ENCODE measurements around the gene ADCY6.
"Not testable (repeated sequence)": the region's sequence is repeated elsewhere in the genome, so short reads cannot be mapped to it uniquely, and the experiment has no call there.

ADCY6 gene

GRCh38 chr12:48739618-48740269 is 49.1 kb downstream of the ADCY6 start:
- DNase-seq (ENCODE audit: extremely low read depth, low read depth), result no peak
- TF ChIP-seq, protein P1, sequence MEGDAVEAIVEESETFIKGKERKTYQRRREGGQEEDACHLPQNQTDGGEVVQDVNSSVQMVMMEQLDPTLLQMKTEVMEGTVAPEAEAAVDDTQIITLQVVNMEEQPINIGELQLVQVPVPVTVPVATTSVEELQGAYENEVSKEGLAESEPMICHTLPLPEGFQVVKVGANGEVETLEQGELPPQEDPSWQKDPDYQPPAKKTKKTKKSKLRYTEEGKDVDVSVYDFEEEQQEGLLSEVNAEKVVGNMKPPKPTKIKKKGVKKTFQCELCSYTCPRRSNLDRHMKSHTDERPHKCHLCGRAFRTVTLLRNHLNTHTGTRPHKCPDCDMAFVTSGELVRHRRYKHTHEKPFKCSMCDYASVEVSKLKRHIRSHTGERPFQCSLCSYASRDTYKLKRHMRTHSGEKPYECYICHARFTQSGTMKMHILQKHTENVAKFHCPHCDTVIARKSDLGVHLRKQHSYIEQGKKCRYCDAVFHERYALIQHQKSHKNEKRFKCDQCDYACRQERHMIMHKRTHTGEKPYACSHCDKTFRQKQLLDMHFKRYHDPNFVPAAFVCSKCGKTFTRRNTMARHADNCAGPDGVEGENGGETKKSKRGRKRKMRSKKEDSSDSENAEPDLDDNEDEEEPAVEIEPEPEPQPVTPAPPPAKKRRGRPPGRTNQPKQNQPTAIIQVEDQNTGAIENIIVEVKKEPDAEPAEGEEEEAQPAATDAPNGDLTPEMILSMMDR (IDR thresholded peaks at IDR 0.05; ENCODE audit: low read depth, low read length, missing control alignments), result no peak
- no peak overlapping the region for H3K4me3 ChIP-seq (replicated peaks; ENCODE audit: low read depth, low read length)

DNA sequence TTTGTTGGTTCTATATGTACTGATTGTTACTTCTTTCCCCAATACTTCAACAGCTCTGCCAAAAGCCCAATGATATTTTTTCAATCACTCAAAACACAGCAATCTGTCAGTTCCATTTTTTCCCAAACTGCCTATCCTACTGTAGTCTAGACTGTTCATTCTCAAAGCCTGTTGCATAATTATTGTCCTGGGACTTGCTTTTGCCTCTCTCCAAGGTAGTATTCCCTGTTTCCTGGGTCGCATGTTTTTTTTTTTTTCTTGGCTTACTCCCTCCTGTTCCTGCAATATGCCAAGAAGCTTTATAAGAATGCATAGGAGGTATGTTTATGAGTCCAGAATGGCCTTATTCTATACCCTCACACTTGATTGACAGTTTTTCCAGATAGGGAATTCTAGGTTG is 52.4 kb downstream of the ADCY6 start:
- TF ChIP-seq, protein P1 (IDR thresholded peaks at IDR 0.05; ENCODE audit: low read depth, low read length, missing control alignments), result no peak
- DNase-seq (ENCODE audit: extremely low read depth, low read depth), result no peak
- no peak overlapping the region for H3K4me3 ChIP-seq (replicated peaks; ENCODE audit: low read depth, low read length)

DNA sequence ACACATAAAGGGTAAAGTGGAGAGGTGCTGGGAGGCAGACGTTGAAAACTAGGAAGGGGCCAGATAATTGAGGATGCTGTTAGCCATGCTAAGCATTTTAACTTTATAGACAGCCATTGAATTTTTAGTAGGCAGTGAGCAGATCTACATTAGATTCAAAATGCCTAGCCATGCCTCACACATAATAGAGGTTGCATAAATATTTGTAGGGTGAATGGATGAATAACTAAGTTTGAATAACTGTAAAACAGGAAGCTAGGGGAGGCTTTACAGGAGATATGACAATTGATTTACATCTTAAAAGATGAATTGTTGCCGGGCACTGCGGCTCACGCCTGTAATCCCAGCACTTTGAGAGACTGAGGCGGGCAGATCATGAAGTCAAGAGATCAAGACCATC is 60.1 kb downstream of the ADCY6 start:
- no peak overlapping the region for H3K4me3 ChIP-seq (replicated peaks; ENCODE audit: low read depth, low read length)

DNA sequence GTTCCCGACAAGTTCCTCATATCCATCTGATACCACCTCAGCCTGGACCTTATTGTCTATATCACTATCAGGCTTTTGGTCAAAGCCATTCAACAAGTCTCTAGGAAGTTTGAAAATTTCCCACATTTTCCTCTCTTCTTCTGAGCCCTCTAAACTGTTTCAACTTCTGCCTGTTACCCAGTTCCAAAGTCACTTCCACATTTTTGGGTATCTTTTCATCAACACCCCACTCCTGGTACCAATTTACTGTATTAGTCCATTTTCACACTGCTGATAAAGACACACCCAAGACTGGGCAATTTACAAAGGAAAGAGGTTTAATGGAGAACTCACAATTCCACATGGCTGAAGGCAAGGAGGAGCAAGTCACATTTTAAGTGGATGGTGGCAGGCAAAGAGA is 68.2 kb downstream of the ADCY6 start:
- not testable (repeated sequence) for H3K4me3 ChIP-seq (replicated peaks; ENCODE audit: low read depth, low read length); DNase-seq (ENCODE audit: extremely low read depth, low read depth)

More for the DNA sequence above, 60.1 kb downstream of the ADCY6 start:
- TF ChIP-seq, protein P1 (IDR thresholded peaks at IDR 0.05; ENCODE audit: low read depth, low read length, missing control alignments), result no peak
- DNase-seq (ENCODE audit: extremely low read depth, low read depth), result no peak

DNA sequence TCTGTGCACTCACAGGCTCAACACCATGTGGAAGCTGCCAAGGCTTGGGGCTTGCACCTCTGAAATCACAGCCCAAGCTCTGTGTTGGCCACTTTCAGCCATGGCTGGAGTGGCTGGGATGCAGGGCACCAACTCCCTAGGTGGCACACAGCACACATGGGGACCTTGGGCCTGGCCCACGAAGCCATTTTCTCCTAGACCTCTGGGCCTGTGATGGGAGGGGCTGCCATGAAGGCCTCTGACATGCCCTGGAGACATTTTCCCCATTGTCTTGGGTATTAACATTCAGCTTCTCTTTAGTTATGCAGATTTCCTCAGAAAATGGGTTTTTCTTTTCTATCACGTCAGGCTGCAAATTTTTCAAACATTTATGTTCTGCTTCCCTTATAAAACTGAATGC is 68.7 kb downstream of the ADCY6 start:
- not testable (repeated sequence) for H3K4me3 ChIP-seq (replicated peaks; ENCODE audit: low read depth, low read length); DNase-seq (ENCODE audit: extremely low read depth, low read depth)

GRCh38 chr12:48719002-48719401 is 69.9 kb downstream of the ADCY6 start:
- H3K4me3 ChIP-seq (replicated peaks; ENCODE audit: low read depth, low read length); DNase-seq (ENCODE audit: extremely low read depth, low read depth): not testable (repeated sequence)

GRCh38 chr12:48717252-48717695 is 71.6 kb downstream of the ADCY6 start:
- H3K4me3 ChIP-seq (replicated peaks; ENCODE audit: low read depth, low read length), result peak overlapping the region; percentile 83
- TF ChIP-seq, protein P1 (IDR thresholded peaks at IDR 0.05; ENCODE audit: low read depth, low read length, missing control alignments), result no peak
- no peak for DNase-seq (ENCODE audit: extremely low read depth, low read depth)

- TF ChIP-seq, protein P1 (IDR thresholded peaks at IDR 0.05; ENCODE audit: low read depth, low read length, missing control alignments), result peak; percentile 22
- peak within 1 kb of the TSS; percentile 83 for H3K4me3 ChIP-seq (replicated peaks; ENCODE audit: low read depth, low read length)
- DNase-seq (ENCODE audit: extremely low read depth, low read depth), result peak; percentile 100
Measured at GRCh38 chr12:48716493-48717251, 72.2 kb downstream of the ADCY6 start, which contains the start of gene CCNT1. TSS of gene CCNT1 (minus strand) at chr12:48716707. CDS start at chr12:48716675, 32 bp downstream.
